Pancreas (tissue), 10 donors: ENCODE measurements around the gene GRIN2D. TPM values are rescaled to one million over a fixed set of nuclear protein-coding genes. Genes with fewer than 3 reads are reported as not detected.

Source experiments
- ATAC-seq, 4 donors: fragments of 200-7000 bp; cut with Tn5 transposase; one replicate each; pipeline versions ENCODE4 v1.8.0 to v1.9.1; 2020; ENCODE audit warnings: mild to moderate bottlenecking in 4 of 4, moderate library complexity in 4 of 4
- DNase-seq, 6 donors: peaks; one replicate each; pipeline ENCODE4 v3.0.0-alpha.2; 2020
- FAIRE-seq: peaks from 2 replicates; lab custom pipeline; 2012; peaks lifted over from hg19 to GRCh38; lab: Jason Lieb, UNC
- H3K27ac ChIP-seq, 4 donors: fragments of 200-600 bp; sonication (generic); 1 replicate in 3 of 4; 2 replicates in 1 of 4; pipeline versions ENCODE4 v1.5.0 to v1.8.0; 2020
- H3K27me3 ChIP-seq, 4 donors: fragments of 200-600 bp; one replicate each; pipeline ENCODE4 v1.8.0; 2021
- H3K36me3 ChIP-seq, 3 donors: fragments of 200-600 bp; sonication (generic) in 1 of 3; one replicate each; pipeline versions ENCODE4 v1.5.0 to v1.8.0; 2020 to 2021
- H3K4me1 ChIP-seq, 3 donors: fragments of 200-600 bp; one replicate each; pipeline ENCODE4 v1.8.0; 2021
- H3K4me3 ChIP-seq, 4 donors: fragments of 200-600 bp; sonication (generic) in 2 of 4; one replicate each; pipeline versions ENCODE4 v1.5.0 to v1.8.0; 2020 to 2021
- H3K9me3 ChIP-seq, 4 donors: fragments of 200-600 bp; one replicate each; pipeline ENCODE4 v1.8.0; 2021
- CTCF ChIP-seq, 4 donors: fragments of 200-600 bp; sonication (generic) in 3 of 4; IDR thresholded peaks; one replicate each; pipeline versions ENCODE4 v1.5.0 to v1.8.0; 2021; ENCODE audit warnings: antibody characterized with exemption in 4 of 4
- WGBS, 2 donors: extraction: QIAGEN DNeasy Blood & Tissue Kit; methylation state at CpG; one replicate each; pipeline ENCODE4 v1.1.7; 2013; 5-methylcytosine and 5-hydroxymethylcytosine counted together
- intact Hi-C, 3 donors: fragments of 100-400 bp; cut with DNase I; formaldehyde crosslinking; loops; one replicate each; pipeline versions ENCODE4 v1.11.1 to v1.14.2; 2022
- polyA plus RNA-seq, 2 donors: library from polyadenylated mRNA; stranded (reverse); fragments of 200-250 nt; gene quantifications; one replicate each; pipeline ENCODE4 v1.2.3, GENCODE V29; 2013
- total RNA-seq, 6 donors: library from RNA; stranded (reverse); fragmentation: NEBNext Ultra II Directional in 4 of 6; extraction: Animal tissue kit (Norgen Biotek cat#: 25700) in 4 of 6; gene quantifications; one replicate each; pipeline versions ENCODE4 v1.2.1 to v1.2.4, GENCODE V29; 2021 to 2023
- donor health status: healthy with polysubstance abuse.
- donor health status: DM: no; HTN: no; CAD: no; lungs with moderate emphysema.
- donor health status: DM: no; HTN: no; CAD: no.
- donor health status: control.
- donor health status: control.
- donor health status: Bipolar disorder and iron deficiency.
- donor health status: DM: yes; HTN: yes; CAD: no.
- donor health status: DM: no; HTN: no; CAD: no.
- donor health status: DM: no; HTN: no; CAD: no.
- donor health status: DM: yes; HTN: yes; CAD: no.

The GRIN2D gene
- total RNA-seq = under 1 TPM in 5 of 6 donors, not detected in 1; 0.04 to 0.66 (median 0.26) TPM
- polyA plus RNA-seq = under 1 TPM; 0.19 TPM

- peaks cover 0 to 8% (median 2%) of the 10 kb centered on the region in 4 donors for H3K27me3 ChIP-seq
- H3K4me3 ChIP-seq = no peak within 1 kb of the TSS
- H3K9me3 ChIP-seq = no peaks in the 10 kb centered on the region
- WGBS, 2 donors = 3 to 4% methylated on average over 33 to 40 of the region's 40 CpGs
- no peak within 1 kb of the TSS for H3K27ac ChIP-seq
- no peak for FAIRE-seq
- intact Hi-C loops = no loop called here
- peaks cover 0 to 6% (median 0%) of the 10 kb centered on the region in 3 donors for H3K36me3 ChIP-seq
- ATAC-seq = no peak
- H3K4me1 ChIP-seq = no peaks in the 10 kb centered on the region
- TF ChIP-seq CTCF (IDR thresholded peaks at IDR 0.05) = no peak
- DNase-seq = peak in 3 of 6 donors; percentile 45 to 75 (median 71)
Measured at GRCh38 chr19:48393559-48394330, at the start of gene GRIN2D. GRIN2D (plus strand) TSS chr19:48393668; CDS start chr19:48398393, 4,725 bp downstream.

GRCh38 chr19:48344892-48345291 is 48.6 kb upstream of the GRIN2D start:
- no peak for ATAC-seq
- Histone ChIP-seq H3K36me3 (no peaks in the 10 kb centered on the region), H3K27me3 (no peaks in the 10 kb centered on the region), H3K4me3 (no peak overlapping the region), H3K27ac (no peak overlapping the region), H3K4me1 (no peaks in the 10 kb centered on the region), H3K9me3 (no peaks in the 10 kb centered on the region)
- DNase-seq = no peak
- 97 to 100% methylated on average over 6 of the region's 6 CpGs for WGBS, 2 donors
- intact Hi-C loops = no loop called here
- no peak for FAIRE-seq
- no peak for TF ChIP-seq CTCF (IDR thresholded peaks at IDR 0.05)

- Histone ChIP-seq H3K36me3 (no peaks in the 10 kb centered on the region), H3K4me1 (no peaks in the 10 kb centered on the region), H3K27ac (no peak overlapping the region), H3K4me3 (no peak overlapping the region), H3K9me3 (no peaks in the 10 kb centered on the region), H3K27me3 (no peaks in the 10 kb centered on the region)
- ATAC-seq = no peak
- FAIRE-seq = no peak
- 85 to 93% methylated on average over 2 of the region's 2 CpGs for WGBS, 2 donors
- no peak for TF ChIP-seq CTCF (IDR thresholded peaks at IDR 0.05)
- intact Hi-C loops = no loop called here
- no peak for DNase-seq
Measured at GRCh38 chr19:48346191-48346590, 47.3 kb upstream of the GRIN2D start.

GRCh38 chr19:48348045-48348444 is 45.4 kb upstream of the GRIN2D start:
- peak; percentile 59 to 79 (median 72) for ATAC-seq

More at GRCh38 chr19:48348045-48348444, 45.4 kb upstream of the GRIN2D start:
- Histone ChIP-seq H3K27ac (peak overlapping the region in 3 of 4 donors; percentile 26 to 33 (median 31)), H3K9me3 (no peaks in the 10 kb centered on the region), H3K27me3 (no peaks in the 10 kb centered on the region), H3K36me3 (no peaks in the 10 kb centered on the region), H3K4me3 (no peak overlapping the region), H3K4me1 (no peaks in the 10 kb centered on the region)
- DNase-seq (peak in 2 of 6 donors; percentile 57 to 70), FAIRE-seq (no peak)
- WGBS, 2 donors = 13 to 19% methylated on average over 5 of the region's 5 CpGs
- intact Hi-C loops = no loop called here
- no peak for TF ChIP-seq CTCF (IDR thresholded peaks at IDR 0.05)
